ENCODE results near the gene NUP85.
"Not testable (repeated sequence)": the region's sequence is repeated elsewhere in the genome, so short reads cannot be mapped to it uniquely, and the experiment has no call there.

NUP85 gene

GRCh38 chr17:75205793-75206163 lies 299 bp downstream of the NUP85 start:
- DNase-seq (ENCODE audit: low spot score): no peak

GRCh38 chr17:75207050-75207407 lies 1.6 kb downstream of the NUP85 start:
- DNase-seq (ENCODE audit: low spot score): not testable (repeated sequence)

- DNase-seq (ENCODE audit: low spot score): no peak
Measured at GRCh38 chr17:75207760-75208159, 2.3 kb downstream of the NUP85 start.

- DNase-seq (ENCODE audit: low spot score): no peak
Measured at GRCh38 chr17:75208161-75208560, 2.7 kb downstream of the NUP85 start.

DNA sequence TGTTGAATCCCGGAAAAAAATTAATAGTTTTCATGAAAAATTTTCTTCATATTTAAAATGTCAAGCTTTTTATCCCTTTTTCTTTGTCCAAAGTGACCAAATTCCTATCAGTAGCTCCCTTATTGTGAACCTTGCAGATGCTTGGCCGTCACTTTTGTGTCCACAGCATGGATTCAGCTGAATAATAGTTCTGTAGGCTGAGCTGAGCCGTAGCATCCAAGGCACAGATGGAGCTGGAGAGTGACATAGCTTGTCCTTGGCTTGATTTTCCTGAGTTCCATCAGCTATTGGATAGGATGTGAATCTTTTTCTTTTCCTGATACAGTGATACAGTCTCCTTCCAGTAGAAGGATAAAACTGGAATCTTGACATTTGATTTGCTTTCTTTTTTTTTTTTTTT lies 3.6 kb downstream of the NUP85 start:
- DNase-seq (ENCODE audit: low spot score): no peak

DNA sequence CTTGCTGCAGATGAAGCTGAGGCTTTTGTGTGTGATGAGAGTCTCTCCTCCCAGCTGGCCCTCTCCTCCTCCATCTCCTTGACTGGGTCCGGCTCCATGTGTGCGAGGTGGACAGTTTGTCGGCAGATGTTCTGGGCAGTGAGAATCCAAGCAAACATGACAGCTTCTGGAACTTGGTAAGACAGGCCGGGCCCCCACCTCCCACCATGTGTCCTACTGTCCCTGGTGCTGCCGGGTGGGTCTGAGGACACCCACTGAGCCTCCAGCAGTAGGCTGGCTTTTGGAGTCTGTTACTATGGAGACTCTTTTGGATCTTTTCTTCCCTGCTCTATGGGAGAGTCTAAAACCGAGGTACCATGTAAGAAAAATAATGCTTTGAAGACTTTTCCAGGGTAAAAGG lies 12.7 kb downstream of the NUP85 start:
- no peak for DNase-seq (ENCODE audit: low spot score)

DNA sequence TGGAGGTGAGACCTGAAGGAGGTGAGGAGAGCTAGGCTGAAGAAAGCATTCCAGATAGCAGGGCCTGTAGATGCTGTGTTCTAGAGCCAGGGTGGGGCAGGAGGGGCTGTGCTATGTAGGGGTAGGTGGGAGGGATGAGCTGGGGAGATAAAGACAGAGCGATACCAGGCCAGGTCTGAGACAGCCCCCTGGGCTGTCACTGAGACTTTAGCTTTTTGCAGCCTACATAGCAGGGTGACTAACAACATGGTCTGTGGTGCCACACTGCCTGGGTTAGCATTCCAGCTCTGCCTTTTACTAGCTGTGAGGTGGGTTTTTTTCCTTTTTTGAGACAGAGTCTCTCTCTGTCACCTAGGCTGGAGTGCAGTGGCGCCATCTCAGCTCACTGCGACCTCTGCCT lies 14.3 kb downstream of the NUP85 start:
- DNase-seq (ENCODE audit: low spot score): no peak

DNA sequence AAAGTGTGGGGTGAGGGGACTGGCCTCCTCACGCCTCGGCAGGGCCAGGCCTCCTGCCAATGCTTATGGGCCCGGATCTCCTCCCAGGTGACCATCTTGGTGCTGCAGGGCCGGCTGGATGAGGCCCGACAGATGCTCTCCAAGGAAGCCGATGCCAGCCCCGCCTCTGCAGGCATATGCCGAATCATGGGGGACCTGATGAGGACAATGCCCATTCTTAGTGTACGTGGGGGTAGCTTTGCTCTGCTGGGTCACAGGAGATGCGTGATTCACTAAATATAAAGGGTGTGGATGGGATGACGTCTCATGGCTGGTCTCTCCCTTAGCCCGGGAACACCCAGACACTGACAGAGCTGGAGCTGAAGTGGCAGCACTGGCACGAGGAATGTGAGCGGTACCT lies 19.5 kb downstream of the NUP85 start:
- DNase-seq (ENCODE audit: low spot score): no peak

DNA sequence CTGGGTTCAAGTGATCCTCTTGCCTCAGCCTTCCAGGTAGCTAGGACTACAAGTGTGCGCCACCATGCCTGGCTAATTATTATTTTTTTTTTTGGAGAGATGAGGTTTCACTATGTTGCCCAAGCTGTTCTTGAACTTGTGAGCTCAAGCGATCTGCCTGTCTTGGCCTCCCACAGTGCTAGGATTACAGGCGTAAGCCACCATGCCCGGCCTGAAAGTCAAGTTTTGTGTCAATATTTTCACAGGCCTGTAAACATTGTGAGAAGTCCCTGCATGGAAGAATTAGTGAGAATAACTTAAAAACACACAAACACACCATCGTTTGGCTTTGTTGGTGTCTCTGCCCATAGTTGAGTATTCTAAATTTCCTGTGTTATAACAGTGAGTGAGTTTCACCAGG lies 22.2 kb downstream of the NUP85 start:
- no peak for DNase-seq (ENCODE audit: low spot score)

- DNase-seq (ENCODE audit: low spot score): no peak
Measured at GRCh38 chr17:75228305-75228704, 22.8 kb downstream of the NUP85 start.

DNA sequence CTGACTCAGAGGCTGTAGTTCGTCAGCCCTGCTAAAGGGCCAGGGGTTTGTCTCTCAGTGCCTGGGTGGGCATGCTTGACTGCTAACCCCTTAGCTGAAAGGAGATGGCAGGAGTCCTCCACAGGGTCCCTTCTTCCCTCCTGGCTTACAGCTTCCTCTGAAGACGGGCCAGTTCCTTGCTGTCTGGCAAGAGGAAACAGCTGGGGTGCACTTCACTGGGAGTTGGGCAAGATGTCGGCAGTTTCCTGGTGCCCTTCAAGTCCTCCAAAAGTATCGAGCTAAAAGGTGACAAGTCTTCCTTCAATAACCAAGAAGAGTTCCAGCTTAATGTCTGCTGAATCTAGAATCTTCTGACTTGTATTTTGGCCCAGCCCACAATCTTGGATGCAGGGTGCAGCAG lies 23.4 kb downstream of the NUP85 start:
- DNase-seq (ENCODE audit: low spot score): no peak

DNA sequence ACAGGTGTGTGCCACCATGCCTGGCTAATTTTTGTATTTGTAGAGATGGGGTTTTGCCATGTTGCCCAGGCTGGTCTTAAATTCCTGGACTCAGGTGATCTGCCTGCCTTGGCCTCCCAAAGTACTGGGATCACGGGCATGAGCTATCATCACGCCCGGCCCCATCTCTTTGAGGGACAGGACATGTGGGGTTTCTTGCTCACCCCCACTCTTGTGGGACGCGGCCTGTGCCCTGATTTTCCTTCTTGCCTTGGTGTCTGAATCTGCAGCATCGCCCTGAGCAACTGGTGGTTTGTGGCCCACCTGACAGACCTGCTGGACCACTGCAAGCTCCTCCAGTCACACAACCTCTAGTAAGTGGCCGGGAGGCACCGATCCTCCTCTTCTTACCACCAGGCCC lies 25.6 kb downstream of the NUP85 start:
- no peak for DNase-seq (ENCODE audit: low spot score)

DNA sequence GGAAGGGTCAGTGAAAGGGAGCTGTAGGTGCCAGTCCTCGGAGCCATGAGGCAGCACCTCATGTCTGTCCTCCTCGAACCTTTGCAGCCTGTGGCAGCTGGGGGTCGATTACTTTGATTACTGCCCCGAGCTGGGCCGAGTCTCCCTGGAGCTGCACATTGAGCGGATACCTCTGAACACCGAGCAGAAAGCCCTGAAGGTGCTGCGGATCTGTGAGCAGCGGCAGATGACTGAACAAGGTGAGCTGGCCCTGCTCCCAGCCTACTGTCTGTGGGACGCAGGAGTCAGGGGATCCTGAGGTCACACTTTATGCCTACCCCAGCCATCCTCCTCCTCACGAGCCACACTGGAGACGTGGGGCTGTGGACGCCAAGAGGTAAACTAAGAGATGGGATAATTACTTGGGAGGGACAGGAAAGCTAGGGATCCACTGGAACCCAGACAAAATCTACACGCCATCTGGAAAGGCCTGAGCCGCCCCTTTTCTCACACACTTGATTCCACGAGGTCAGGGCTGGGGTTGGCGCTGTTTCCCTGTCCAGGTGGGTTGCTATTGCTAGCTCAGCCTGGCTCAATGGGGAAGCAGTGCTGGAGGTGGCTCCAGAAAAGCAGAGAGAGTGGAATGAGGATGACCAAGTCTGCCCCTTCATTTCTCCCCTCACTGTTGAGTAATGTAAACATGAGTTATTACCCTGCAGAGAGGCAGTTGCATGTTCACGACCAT lies 26.4 kb downstream of the NUP85 start:
- no peak for DNase-seq (ENCODE audit: low spot score)

- no peak for DNase-seq (ENCODE audit: low spot score)
Measured at GRCh38 chr17:75232786-75233185, 27.3 kb downstream of the NUP85 start.

GRCh38 chr17:75237100-75238014 lies 31.9 kb downstream of the NUP85 start:
- DNase-seq (ENCODE audit: low spot score): no peak

DNA sequence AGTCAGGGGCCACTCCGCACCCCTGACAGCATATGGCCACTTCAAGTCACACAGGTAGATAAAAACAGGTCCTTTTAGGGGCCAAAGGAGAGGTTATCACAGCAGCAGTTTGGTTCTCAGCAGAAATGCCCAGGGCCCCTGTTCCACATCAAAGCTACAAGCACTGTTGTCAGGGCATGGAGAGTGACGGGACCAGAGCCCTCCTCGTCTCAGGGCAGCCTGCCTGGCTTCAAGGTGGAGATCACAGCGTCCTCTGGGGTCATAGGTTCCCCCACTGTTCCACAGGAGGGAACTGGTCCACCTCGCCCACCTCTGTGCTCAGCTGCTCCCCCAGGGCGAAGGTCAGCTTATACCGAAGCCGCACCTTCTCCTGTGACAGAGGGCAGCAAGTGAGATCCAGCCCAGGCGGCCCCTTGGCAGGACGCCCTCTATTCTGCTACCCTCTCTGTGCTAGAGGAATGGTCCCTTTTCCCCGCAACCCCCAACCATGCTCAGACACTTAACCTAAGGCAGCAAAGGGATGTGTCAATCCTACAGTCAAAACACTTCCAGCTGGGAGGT lies 32.6 kb downstream of the NUP85 start:
- DNase-seq (ENCODE audit: low spot score): no peak

- peak; percentile 75 for DNase-seq (ENCODE audit: low spot score)
Measured at GRCh38 chr17:75238684-75239191, 33.3 kb downstream of the NUP85 start.

GRCh38 chr17:75239214-75239613 lies 33.7 kb downstream of the NUP85 start:
- no peak for DNase-seq (ENCODE audit: low spot score)

- no peak for DNase-seq (ENCODE audit: low spot score)
Measured at GRCh38 chr17:75239778-75240393, 34.4 kb downstream of the NUP85 start.

- peak; percentile 89 for DNase-seq (ENCODE audit: low spot score)
Measured at GRCh38 chr17:75240394-75241142, 35.1 kb downstream of the NUP85 start.

GRCh38 chr17:75241143-75241430 lies 35.6 kb downstream of the NUP85 start:
- DNase-seq (ENCODE audit: low spot score): no peak

DNA sequence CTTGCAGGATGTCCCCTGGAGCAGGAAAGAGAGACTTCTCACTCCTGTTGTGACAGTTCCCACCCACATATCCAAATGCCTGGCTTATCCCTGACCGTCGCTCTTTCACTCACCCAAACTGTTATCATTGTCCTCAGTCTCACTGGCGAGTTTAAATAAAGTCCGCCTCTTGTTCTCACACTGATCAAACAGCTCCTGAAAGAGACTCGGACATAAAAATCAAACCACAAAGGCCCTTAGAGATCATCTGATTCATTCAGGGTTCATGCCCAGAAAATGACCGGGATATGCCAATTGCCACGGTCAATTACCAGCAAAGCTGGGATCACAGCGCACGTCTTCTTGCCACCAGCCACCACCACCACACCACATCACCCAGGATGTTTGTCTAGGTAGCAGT lies 36.0 kb downstream of the NUP85 start:
- no peak for DNase-seq (ENCODE audit: low spot score)
